ENCODE results near the gene MAEA.

The MAEA gene

GRCh38 chr4:1294424-1294823 is 4.7 kb downstream of the MAEA start:
- H3K9me2 ChIP-seq (ENCODE audit: low read depth, low read length): no peaks in the 10 kb centered on the region
- H3K79me2 ChIP-seq (ENCODE audit: insufficient read depth, low read length): peaks cover 32% of the 10 kb centered on the region
- H3K4me1 ChIP-seq (ENCODE audit: insufficient read depth, low read length, severe bottlenecking): peaks cover 45% of the 10 kb centered on the region
- H3K36me3 ChIP-seq (ENCODE audit: insufficient read depth, low read length): no peaks in the 10 kb centered on the region
- no peaks in the 10 kb centered on the region for H3K9me3 ChIP-seq (ENCODE audit: low read length)
- H3K27me3 ChIP-seq (ENCODE audit: insufficient read depth, low read length): no peaks in the 10 kb centered on the region
- H3K9ac ChIP-seq (ENCODE audit: low read length): peak overlapping the region; percentile 22; the same call in 1 of the 2 replicates
- no peaks in the 10 kb centered on the region for H4K20me1 ChIP-seq (ENCODE audit: insufficient read depth, low read length)
- no peak for TF ChIP-seq EZH2 (IDR thresholded peaks at IDR 0.05; ENCODE audit: borderline replicate concordance, low read length)
- TF ChIP-seq CTCF (IDR thresholded peaks at IDR 0.05; ENCODE audit: low read length): no peak
- no peak overlapping the region for H3K4me3 ChIP-seq (ENCODE audit: low read depth, low read length, poor library complexity, severe bottlenecking)
- H3K4me2 ChIP-seq (ENCODE audit: low read length): peak overlapping the region; percentile 42
- peak overlapping the region; percentile 71 for H3K27ac ChIP-seq (ENCODE audit: low read depth, low read length, poor library complexity, severe bottlenecking)
- no peak overlapping the region for H2AFZ ChIP-seq (ENCODE audit: low read length)
- no peaks in the 10 kb centered on the region for H3F3A ChIP-seq (ENCODE audit: insufficient read depth, low read length)

GRCh38 chr4:1294891-1295290 is 5.2 kb downstream of the MAEA start:
- no peak overlapping the region for H3K4me3 ChIP-seq (ENCODE audit: low read depth, low read length, poor library complexity, severe bottlenecking)
- H3K9me2 ChIP-seq (ENCODE audit: low read depth, low read length): no peaks in the 10 kb centered on the region
- H3K79me2 ChIP-seq (ENCODE audit: insufficient read depth, low read length): peaks cover 32% of the 10 kb centered on the region
- H3K9ac ChIP-seq (ENCODE audit: low read length): no peak overlapping the region
- H3F3A ChIP-seq (ENCODE audit: insufficient read depth, low read length): no peaks in the 10 kb centered on the region
- no peak for TF ChIP-seq EZH2 (IDR thresholded peaks at IDR 0.05; ENCODE audit: borderline replicate concordance, low read length)
- no peak for TF ChIP-seq CTCF (IDR thresholded peaks at IDR 0.05; ENCODE audit: low read length)
- no peaks in the 10 kb centered on the region for H3K9me3 ChIP-seq (ENCODE audit: low read length)
- H2AFZ ChIP-seq (ENCODE audit: low read length): no peak overlapping the region
- H3K4me1 ChIP-seq (ENCODE audit: insufficient read depth, low read length, severe bottlenecking): peaks cover 45% of the 10 kb centered on the region
- peak overlapping the region; percentile 42; the same call in 1 of the 2 replicates for H3K4me2 ChIP-seq (ENCODE audit: low read length)
- no peaks in the 10 kb centered on the region for H4K20me1 ChIP-seq (ENCODE audit: insufficient read depth, low read length)
- H3K36me3 ChIP-seq (ENCODE audit: insufficient read depth, low read length): no peaks in the 10 kb centered on the region
- H3K27ac ChIP-seq (ENCODE audit: low read depth, low read length, poor library complexity, severe bottlenecking): no peak overlapping the region
- H3K27me3 ChIP-seq (ENCODE audit: insufficient read depth, low read length): no peaks in the 10 kb centered on the region

GRCh38 chr4:1295405-1296055 is 5.8 kb downstream of the MAEA start:
- H3K4me3 ChIP-seq (ENCODE audit: low read depth, low read length, poor library complexity, severe bottlenecking): no peak overlapping the region
- H3K36me3 ChIP-seq (ENCODE audit: insufficient read depth, low read length): no peaks in the 10 kb centered on the region
- no peaks in the 10 kb centered on the region for H4K20me1 ChIP-seq (ENCODE audit: insufficient read depth, low read length)

More at GRCh38 chr4:1295405-1296055, 5.8 kb downstream of the MAEA start:
- H3K4me2 ChIP-seq (ENCODE audit: low read length): peak overlapping the region; percentile 42; the same call in 1 of the 2 replicates
- no peaks in the 10 kb centered on the region for H3F3A ChIP-seq (ENCODE audit: insufficient read depth, low read length)
- no peak overlapping the region for H2AFZ ChIP-seq (ENCODE audit: low read length)
- peaks cover 44% of the 10 kb centered on the region for H3K4me1 ChIP-seq (ENCODE audit: insufficient read depth, low read length, severe bottlenecking)
- H3K9me3 ChIP-seq (ENCODE audit: low read length): no peaks in the 10 kb centered on the region
- no peak overlapping the region for H3K27ac ChIP-seq (ENCODE audit: low read depth, low read length, poor library complexity, severe bottlenecking)
- no peak overlapping the region for H3K9ac ChIP-seq (ENCODE audit: low read length)
- peaks cover 27% of the 10 kb centered on the region for H3K79me2 ChIP-seq (ENCODE audit: insufficient read depth, low read length)
- H3K27me3 ChIP-seq (ENCODE audit: insufficient read depth, low read length): no peaks in the 10 kb centered on the region
- no peak for TF ChIP-seq CTCF (IDR thresholded peaks at IDR 0.05; ENCODE audit: low read length)
- TF ChIP-seq EZH2 (IDR thresholded peaks at IDR 0.05; ENCODE audit: borderline replicate concordance, low read length): no peak
- H3K9me2 ChIP-seq (ENCODE audit: low read depth, low read length): no peaks in the 10 kb centered on the region

Measured in OCI-LY1 (cell line).